HT1080 (cell line): ENCODE data around the gene CKAP2L. TPM values are rescaled to one million over a fixed set of nuclear protein-coding genes. Genes with fewer than 3 reads are reported as not detected.
A peak's percentile ranks its signal among the peaks of the same experiment; 100 is the strongest.
"Not testable (repeated sequence)": the region's sequence is repeated elsewhere in the genome, so short reads cannot be mapped to it uniquely, and the experiment has no call there.

Experiments
- DNase-seq: peaks from one replicate; pipeline ENCODE4 v3.0.0-alpha.2; 2015; ENCODE audit warnings: low read depth
- total RNA-seq: library from RNA; depleted of rRNA; stranded (reverse); fragments of >200 nt; shearing (Covaris generic); gene quantifications from 2 replicates; pipeline ENCODE4 v1.2.3, GENCODE V29; 2014

The CKAP2L gene
- total RNA-seq, 1 experiment from 2014 or later, result 33.7 TPM

- DNase-seq, result no peak
Observed at GRCh38 chr2:112710956-112711750, 53.3 kb downstream of the CKAP2L start.

- no peak for DNase-seq
Observed at GRCh38 chr2:112709703-112710102, 54.7 kb downstream of the CKAP2L start.

DNA sequence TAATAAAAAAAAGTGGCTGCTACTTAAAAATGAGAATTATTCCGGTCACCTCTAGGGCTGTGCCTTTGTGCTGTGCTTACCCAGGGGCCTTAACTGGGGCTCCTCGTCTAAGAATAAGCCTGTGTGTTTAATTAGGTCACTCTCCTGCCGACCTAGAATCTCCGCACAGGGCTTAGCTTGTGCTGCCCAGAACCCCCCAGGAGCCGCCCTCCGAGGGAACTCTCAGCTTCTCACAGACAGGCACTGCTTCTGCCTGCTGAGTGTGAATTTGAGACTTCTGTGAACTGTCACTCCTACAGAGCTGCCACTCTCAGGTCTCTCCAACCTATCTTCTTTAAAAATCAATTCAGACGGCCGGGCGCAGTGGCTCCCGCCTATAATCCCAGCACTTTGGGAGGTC, 55.4 kb downstream of the CKAP2L start:
- no peak for DNase-seq

DNA sequence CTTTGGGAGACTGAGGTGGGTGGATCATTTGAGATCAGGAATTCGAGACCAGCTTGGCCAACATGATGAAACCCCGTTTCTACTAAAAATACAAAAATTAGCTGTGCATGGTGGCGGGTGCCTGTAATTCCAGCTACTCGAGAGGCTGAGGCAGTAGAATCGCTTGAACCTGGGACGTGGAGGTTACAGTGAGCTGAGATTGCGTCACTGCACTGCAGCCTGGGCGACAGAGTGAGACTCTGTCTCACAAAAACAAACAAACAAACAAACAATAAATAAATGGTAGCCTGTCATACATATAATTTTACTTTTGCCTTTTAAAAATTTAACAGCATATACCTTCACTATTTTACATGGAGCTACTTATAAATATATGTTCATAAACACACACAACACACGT, 57.5 kb downstream of the CKAP2L start:
- not testable (repeated sequence) for DNase-seq

DNA sequence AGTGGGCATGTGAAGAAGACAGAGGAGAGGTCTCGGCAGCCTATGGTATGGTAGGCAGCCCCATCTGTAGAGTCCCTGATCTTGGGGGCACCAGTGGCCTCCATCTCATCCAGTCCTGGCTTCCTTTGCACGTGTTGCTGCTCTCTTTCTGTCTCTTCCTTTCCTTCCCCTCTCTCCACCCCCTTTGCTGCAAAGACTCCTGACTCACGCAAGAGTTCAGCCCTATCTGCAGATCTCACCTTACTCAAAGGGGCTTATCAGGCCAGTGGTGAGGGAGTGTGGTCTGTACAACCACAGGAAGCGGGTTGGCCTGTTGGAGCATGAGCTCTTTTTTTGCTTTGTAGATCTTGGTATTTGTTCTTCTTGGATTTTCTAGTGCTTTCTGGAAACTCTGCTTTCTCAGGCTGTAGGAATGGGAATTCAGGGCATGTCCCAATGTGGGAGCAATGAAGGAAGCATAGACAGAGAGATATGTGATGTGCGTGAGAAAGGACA, 58.2 kb downstream of the CKAP2L start:
- peak; percentile 82 for DNase-seq

GRCh38 chr2:112705575-112705974, 58.8 kb downstream of the CKAP2L start:
- no peak for DNase-seq

- no peak for DNase-seq
Observed at GRCh38 chr2:112703684-112704083, 60.7 kb downstream of the CKAP2L start.

DNA sequence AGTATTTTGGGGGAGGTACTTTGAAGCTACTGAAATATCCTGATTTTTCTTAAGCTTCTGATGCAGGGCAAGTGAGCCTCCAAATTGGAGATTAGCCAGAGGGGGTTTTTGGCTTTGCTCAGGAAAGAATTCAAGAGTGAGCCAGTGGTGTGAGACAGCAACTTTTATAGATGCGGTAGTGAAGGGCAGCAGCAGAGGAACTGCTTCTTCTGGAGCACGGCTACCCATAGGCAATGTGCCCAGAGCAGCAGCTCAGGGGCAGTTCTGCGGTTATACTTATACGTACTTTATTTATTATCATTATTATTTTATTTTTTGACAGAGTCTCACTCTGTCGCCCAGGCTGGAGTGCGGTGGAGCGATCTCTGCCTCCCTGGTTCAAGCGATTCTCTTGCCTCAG, 63.4 kb downstream of the CKAP2L start:
- no peak for DNase-seq

DNA sequence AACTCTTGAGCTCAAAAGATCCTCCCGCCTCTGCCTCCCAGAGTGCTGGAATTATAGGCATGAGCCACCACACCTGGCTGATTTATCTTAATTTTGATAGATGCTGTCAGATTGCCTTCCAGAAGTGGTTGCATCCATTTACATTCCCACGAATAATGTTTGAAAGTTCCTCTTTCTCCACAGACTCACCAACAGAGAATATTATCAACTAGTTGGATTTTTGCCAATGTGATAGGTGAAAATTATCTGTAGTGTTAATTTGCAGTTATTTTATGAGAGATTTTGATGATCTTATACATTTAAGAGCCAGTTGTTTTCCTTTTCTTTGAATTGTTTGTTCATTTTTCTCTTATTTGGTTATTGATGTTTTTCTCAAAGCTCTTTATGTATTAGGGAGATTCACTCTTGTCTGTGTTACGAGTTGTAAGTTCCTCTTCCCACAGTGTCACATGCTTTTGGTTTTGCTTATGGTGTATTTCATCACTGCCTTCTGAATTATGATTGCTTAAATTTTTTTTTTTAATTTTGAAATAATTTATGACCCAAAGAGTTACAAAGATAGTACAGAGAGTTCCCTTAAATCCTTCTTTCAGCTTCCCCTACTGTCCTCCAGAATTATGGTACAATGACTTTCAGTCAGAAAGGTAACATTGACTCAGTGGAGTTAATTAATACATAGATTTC, 64.3 kb downstream of the CKAP2L start:
- DNase-seq, result no peak

DNA sequence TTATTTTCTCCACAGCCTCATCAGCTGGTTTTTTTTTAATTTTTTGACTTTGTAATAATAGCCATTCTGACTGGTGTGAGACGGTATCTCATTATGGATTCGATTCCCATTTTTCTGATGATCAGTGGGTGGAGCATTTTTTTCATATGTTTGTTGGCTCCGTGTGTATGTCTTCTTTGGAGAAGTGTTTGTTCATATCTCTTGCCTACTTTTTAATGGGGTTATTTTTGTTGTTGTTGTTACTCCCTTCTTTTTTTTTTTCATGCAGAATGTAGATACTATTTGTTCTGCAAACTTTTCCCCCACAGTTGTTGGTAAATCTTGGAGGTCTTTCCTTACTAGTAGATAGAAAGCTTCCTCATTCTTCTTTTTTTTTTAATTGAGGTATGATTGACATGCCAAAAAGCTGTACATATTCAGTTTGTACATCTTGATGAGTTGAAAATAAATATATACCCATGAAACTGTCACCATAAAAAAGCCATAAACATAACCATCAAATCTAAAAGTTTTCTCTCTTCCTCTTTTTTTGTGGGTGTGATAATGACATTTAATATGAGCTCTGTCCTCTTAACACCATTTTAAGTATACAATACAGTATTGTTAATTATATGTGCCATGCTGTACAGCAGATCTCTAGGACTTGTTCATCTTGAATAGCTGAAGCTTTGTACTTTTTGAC, 65.4 kb downstream of the CKAP2L start:
- DNase-seq, result no peak

- no peak for DNase-seq
Observed at GRCh38 chr2:112694182-112694581, 70.2 kb downstream of the CKAP2L start.

GRCh38 chr2:112693596-112693995, 70.8 kb downstream of the CKAP2L start:
- DNase-seq, result no peak

GRCh38 chr2:112692918-112693317, 71.5 kb downstream of the CKAP2L start:
- DNase-seq, result peak; percentile 59

DNA sequence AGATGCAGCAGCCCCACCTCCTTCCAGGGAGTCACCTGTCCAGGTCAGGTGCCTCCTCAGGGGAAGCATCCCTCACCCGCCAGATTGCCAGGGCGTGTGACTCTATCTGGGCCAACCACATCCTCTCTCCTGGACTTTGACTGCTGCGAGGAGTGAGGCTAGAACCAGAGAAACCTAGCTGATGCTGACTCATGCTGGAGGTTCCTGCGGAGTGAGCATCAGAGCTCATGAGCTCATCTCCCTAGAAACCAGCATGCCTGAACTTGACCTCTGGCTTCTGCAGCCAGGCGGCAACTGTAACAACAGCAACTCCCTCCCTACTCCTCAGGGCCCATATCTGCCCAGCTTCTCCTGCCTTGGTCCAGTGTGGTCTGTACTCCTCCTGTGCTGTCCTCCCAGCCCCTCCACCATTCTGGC, 71.9 kb downstream of the CKAP2L start:
- peak; percentile 99 for DNase-seq

DNA sequence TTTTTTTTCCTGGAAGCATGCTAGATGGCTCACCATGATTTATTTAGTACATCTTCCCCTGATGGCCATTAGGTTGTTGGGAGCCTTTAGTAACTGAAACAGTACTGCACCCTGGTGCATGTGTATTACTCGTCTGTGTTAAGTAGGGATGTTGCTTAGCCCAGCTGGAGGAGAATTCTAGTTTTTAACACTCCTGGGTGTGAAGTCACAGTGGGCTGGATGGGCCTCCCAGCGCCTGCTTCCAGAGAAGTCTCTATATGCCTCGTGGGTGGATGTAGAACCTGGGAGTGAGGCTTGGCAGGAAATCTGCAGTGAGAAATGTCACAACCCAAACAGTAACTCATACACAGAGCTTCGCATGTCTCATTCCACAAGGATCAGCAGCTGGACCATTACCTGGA, 72.5 kb downstream of the CKAP2L start:
- DNase-seq, result no peak

- DNase-seq, result peak; percentile 64
Observed at GRCh38 chr2:112690853-112691401, 73.5 kb downstream of the CKAP2L start.

DNA sequence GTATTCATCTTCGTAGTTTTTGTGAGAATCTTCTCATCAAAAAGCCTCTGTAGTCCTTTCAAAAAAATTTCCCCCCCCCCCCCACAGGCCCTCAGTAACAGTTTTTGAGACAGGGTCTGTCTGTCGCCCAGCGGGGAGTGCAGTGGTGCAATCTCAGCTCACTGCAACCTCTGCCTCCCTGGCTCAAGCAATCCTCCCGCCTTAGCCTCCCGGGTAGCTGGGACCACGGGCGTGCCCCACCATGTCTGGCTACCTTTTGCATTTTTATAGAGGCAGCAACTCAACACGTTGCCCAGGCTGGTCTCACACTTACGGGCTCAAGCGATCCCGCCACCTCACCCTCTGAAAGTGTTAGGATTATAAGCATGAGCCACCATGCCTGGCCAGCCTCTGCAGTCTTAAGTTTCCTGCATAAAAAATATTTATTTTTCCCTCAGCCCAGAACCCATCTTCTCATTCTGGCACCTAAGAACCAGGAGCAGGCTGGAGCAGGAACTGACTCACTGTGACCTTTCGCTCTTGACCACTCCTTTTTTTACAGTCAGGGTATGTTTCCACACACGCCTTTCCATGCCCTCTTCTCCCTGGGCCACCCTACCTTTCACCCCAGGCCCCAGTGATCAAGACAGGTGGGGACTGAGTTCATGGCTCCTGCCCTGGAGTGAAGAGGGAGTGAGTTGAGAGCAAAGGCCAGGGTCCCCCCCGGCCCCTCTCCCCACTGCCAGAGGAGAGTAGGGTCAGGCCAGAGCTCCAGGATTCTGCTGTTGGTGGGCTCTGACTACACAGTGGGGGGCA, 76.1 kb downstream of the CKAP2L start:
- DNase-seq, result peak; percentile 48

GRCh38 chr2:112687522-112687921, 76.9 kb downstream of the CKAP2L start:
- no peak for DNase-seq
